Embryonic facial prominence (tissue), 1 donor: ENCODE measurements around the gene DYNLT4.

Experiments
- DNase-seq: peaks from one replicate; pipeline ENCODE4 v3.0.0-alpha.2; 2016; ENCODE audit errors: extremely low spot score

Gene DYNLT4

GRCh38 chr1:44757420-44757819, 49.7 kb downstream of the DYNLT4 start:
- no peak for DNase-seq
